ENCODE measurements around the gene DYNC1H1. TPM values are rescaled to one million over a fixed set of nuclear protein-coding genes. Genes with fewer than 3 reads are reported as not detected.

Gene DYNC1H1
- total and polyA plus RNA-seq, 2 of the 13 experiments (the other 11 are each of a cell fraction or from before 2014, with no cell fraction given): 74.4 to 239 TPM

DNA sequence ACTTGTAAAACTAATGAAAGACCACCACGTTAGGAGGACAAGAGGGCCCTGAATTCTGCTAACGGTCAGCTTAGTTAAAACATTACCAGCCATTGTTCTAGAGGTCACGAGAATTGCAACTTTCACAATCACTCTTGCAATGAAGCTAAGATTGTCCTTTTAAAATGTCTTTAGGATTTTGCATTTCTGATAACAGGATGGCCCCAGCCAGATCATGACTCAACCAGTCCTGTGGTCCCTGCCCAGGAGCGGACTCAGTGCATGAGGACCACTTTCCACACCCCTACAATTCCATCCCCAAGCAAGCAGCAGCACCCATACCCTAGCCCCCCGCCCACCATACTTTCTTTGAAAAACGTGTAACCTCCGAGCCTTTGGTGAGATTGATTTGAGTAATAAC, 93.8 kb downstream of the DYNC1H1 start:
- in situ Hi-C loops (cut with HindIII; ENCODE audit: extremely low pct_ligation_motif_present, low pct_unique_long_range_greater_than_20kb) (no loop called here), intact Hi-C loops (cut with micrococcal nuclease; ENCODE audit: unreplicated experiment) (no loop called here)
- no TSS peak for BruUV-seq (replicated peaks)
- Histone ChIP-seq H3K9me3 (ENCODE audit: low read length) (no peaks in the 10 kb centered on the region), H3K4me2 (ENCODE audit: low read depth, low read length) (peak overlapping the region; percentile 72), H3K27ac (ENCODE audit: extremely low read length, insufficient read depth, low read length) (no peak overlapping the region), H2AFZ (ENCODE audit: low read length) (peak overlapping the region; percentile 61), H3K9ac (ENCODE audit: insufficient read depth, low read depth, low read length) (no peak overlapping the region), H3K4me1 (ENCODE audit: insufficient read depth, low read length) (peaks cover 35% of the 10 kb centered on the region), H4K20me1 (ENCODE audit: insufficient read depth, low read length) (no peaks in the 10 kb centered on the region), H3K4me3 (replicated peaks in 1 of 3; ENCODE audit: insufficient read depth in 1 of 3, low read depth in 2 of 3, low read length in 3 of 3) (peak overlapping the region in 2 of 3 experiments; percentile 29 to 38; a peak in 2 of 6 replicates), H3K36me3 (replicated peaks in 1 of 2; ENCODE audit: control insufficient read depth in 1 of 2, insufficient read depth in 2 of 2, low read length in 2 of 2) (no peaks in the 10 kb centered on the region), H3K27me3 (ENCODE audit: control insufficient read depth in 1 of 2, insufficient read depth in 2 of 2, low read length in 2 of 2) (no peaks in the 10 kb centered on the region; a peak in 2 of 5 replicates), H3K79me2 (ENCODE audit: insufficient read depth, low read length) (no peaks in the 10 kb centered on the region)
- DNase-seq (ENCODE audit: low spot score): no peak
- no peak for ATAC-seq
- 9% methylated on average over 7 of the region's 7 CpGs for WGBS (ENCODE audit: low lambda C conversion rate)
- no peak for TF ChIP-seq FOXK1 (CRISPR knock-in tag; IDR thresholded peaks at IDR 0.05; ENCODE audit: borderline replicate concordance, low read depth)
- TF ChIP-seq SOX13 (IDR thresholded peaks at IDR 0.05): no peak
- 0 out of 4 replicates have a peak, but pooled peaks of 1 of the 2 experiments have one; percentile 6 for TF ChIP-seq SOX13 (CRISPR knock-in tag; conservative IDR thresholded peaks at IDR 0.05 in 1 of 2, IDR thresholded peaks at IDR 0.05 in 1 of 2)
- FAIRE-seq: no peak
- ChIA-PET POLR2A (no interaction called here), CTCF (ENCODE audit: low intra/inter-chr PET ratio, low total read pairs) (no interaction called here)

DNA sequence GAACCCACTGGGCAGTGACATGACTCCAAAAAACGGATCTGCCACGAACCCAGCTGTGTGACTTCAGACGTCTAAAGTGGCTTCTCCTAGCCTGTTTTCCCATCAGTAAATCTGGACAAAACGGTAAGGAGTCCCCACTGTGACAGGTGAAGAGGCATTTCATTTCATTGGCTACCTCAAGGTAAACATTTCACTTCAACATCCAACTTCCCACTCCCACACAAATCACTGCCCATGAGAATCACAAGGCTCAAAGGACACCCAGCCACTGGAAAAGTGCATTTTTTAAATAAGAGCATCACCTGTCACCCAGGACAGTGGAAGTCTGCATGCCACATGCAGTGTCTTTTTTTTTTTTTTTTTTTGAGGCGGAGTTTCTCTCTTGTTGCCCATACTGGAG, 94.6 kb downstream of the DYNC1H1 start:
- WGBS (ENCODE audit: low lambda C conversion rate): 32% methylated on average over 4 of the region's 5 CpGs
- no peak overlapping the region for H3K27ac ChIP-seq (ENCODE audit: extremely low read length, insufficient read depth, low read length)
- POLR2A ChIA-PET: no interaction called here
- no peak overlapping the region for H3K4me2 ChIP-seq (ENCODE audit: low read depth, low read length)
- no peaks in the 10 kb centered on the region for H3K9me3 ChIP-seq (ENCODE audit: low read length)
- H3K36me3 ChIP-seq (replicated peaks in 1 of 2; ENCODE audit: control insufficient read depth in 1 of 2, insufficient read depth in 2 of 2, low read length in 2 of 2): no peaks in the 10 kb centered on the region
- DNase-seq (ENCODE audit: low spot score) (no peak), FAIRE-seq (no peak), ATAC-seq (no peak)
- no peak overlapping the region for H3K9ac ChIP-seq (ENCODE audit: insufficient read depth, low read depth, low read length)
- in situ Hi-C loops (cut with HindIII; ENCODE audit: extremely low pct_ligation_motif_present, low pct_unique_long_range_greater_than_20kb) (no loop called here), intact Hi-C loops (cut with micrococcal nuclease; ENCODE audit: unreplicated experiment) (no loop called here)
- H3K4me3 ChIP-seq (replicated peaks in 1 of 3; ENCODE audit: insufficient read depth in 1 of 3, low read depth in 2 of 3, low read length in 3 of 3): no peak overlapping the region
- H3K27me3 ChIP-seq (ENCODE audit: control insufficient read depth in 1 of 2, insufficient read depth in 2 of 2, low read length in 2 of 2): peaks cover 0 to under 1% of the 10 kb centered on the region in 2 experiments; a peak in 3 of 5 replicates
- H4K20me1 ChIP-seq (ENCODE audit: insufficient read depth, low read length): no peaks in the 10 kb centered on the region
- TF ChIP-seq ZNF670 (CRISPR knock-in tag; IDR thresholded peaks at IDR 0.05; ENCODE audit: borderline replicate concordance) (no peak), ZNF746 (CRISPR knock-in tag; IDR thresholded peaks at IDR 0.05) (no peak), FOXM1 (CRISPR knock-in tag; IDR thresholded peaks at IDR 0.05) (no peak), CCAR2 (optimal IDR thresholded peaks at IDR 0.05; ENCODE audit: low read depth, low read length) (no peak), ZNF850 (CRISPR knock-in tag; conservative IDR thresholded peaks at IDR 0.05) (no peak), ETV6 (CRISPR knock-in tag; conservative IDR thresholded peaks at IDR 0.05) (no peak), ELF4 (CRISPR knock-in tag; IDR thresholded peaks at IDR 0.05; ENCODE audit: borderline replicate concordance) (no peak), ARID2 (CRISPR knock-in tag; IDR thresholded peaks at IDR 0.05; ENCODE audit: borderline replicate concordance) (no peak)
- TF ChIP-seq, protein P1, sequence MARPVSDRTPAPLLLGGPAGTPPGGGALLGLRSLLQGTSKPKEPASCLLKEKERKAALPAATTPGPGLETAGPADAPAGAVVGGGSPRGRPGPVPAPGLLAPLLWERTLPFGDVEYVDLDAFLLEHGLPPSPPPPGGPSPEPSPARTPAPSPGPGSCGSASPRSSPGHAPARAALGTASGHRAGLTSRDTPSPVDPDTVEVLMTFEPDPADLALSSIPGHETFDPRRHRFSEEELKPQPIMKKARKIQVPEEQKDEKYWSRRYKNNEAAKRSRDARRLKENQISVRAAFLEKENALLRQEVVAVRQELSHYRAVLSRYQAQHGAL (CRISPR knock-in tag; IDR thresholded peaks at IDR 0.05; ENCODE audit: not compliant biosample characterization): no peak
- TF ChIP-seq, protein P2, sequence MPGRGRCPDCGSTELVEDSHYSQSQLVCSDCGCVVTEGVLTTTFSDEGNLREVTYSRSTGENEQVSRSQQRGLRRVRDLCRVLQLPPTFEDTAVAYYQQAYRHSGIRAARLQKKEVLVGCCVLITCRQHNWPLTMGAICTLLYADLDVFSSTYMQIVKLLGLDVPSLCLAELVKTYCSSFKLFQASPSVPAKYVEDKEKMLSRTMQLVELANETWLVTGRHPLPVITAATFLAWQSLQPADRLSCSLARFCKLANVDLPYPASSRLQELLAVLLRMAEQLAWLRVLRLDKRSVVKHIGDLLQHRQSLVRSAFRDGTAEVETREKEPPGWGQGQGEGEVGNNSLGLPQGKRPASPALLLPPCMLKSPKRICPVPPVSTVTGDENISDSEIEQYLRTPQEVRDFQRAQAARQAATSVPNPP (CRISPR knock-in tag; IDR thresholded peaks at IDR 0.05): no peak
- TF ChIP-seq, protein P3, sequence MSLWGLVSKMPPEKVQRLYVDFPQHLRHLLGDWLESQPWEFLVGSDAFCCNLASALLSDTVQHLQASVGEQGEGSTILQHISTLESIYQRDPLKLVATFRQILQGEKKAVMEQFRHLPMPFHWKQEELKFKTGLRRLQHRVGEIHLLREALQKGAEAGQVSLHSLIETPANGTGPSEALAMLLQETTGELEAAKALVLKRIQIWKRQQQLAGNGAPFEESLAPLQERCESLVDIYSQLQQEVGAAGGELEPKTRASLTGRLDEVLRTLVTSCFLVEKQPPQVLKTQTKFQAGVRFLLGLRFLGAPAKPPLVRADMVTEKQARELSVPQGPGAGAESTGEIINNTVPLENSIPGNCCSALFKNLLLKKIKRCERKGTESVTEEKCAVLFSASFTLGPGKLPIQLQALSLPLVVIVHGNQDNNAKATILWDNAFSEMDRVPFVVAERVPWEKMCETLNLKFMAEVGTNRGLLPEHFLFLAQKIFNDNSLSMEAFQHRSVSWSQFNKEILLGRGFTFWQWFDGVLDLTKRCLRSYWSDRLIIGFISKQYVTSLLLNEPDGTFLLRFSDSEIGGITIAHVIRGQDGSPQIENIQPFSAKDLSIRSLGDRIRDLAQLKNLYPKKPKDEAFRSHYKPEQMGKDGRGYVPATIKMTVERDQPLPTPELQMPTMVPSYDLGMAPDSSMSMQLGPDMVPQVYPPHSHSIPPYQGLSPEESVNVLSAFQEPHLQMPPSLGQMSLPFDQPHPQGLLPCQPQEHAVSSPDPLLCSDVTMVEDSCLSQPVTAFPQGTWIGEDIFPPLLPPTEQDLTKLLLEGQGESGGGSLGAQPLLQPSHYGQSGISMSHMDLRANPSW (CRISPR knock-in tag; IDR thresholded peaks at IDR 0.05; ENCODE audit: borderline replicate concordance): no peak
- H2AFZ ChIP-seq (ENCODE audit: low read length): no peak overlapping the region
- CTCF ChIA-PET (ENCODE audit: low intra/inter-chr PET ratio, low total read pairs): no interaction called here
- H3K79me2 ChIP-seq (ENCODE audit: insufficient read depth, low read length): no peaks in the 10 kb centered on the region
- H3K4me1 ChIP-seq (ENCODE audit: insufficient read depth, low read length): peaks cover 40% of the 10 kb centered on the region
- BruUV-seq (replicated peaks): no TSS peak
